NCI-H446 treated with DMSO at 0.1 percent for 48 hours (cell line): Measurements from ENCODE around the gene CACNB2.

ENCODE experiments used
- DNase-seq: peaks from one replicate; lab custom pipeline; 2025; lab: John Stamatoyannopoulos, UW

CACNB2 gene

GRCh38 chr10:18140149-18140956 is at the start of gene CACNB2:
TSS of gene CACNB2 (plus strand) at chr10:18140424.
- DNase-seq, result no peak

- no peak for DNase-seq
Measured at GRCh38 chr10:18094332-18094731, 45.9 kb upstream of the CACNB2 start.

GRCh38 chr10:18094793-18095192 is 45.4 kb upstream of the CACNB2 start:
- no peak for DNase-seq

GRCh38 chr10:18097524-18097923 is 42.7 kb upstream of the CACNB2 start:
- no peak for DNase-seq

GRCh38 chr10:18098201-18098600 is 42.0 kb upstream of the CACNB2 start:
- no peak for DNase-seq

- no peak for DNase-seq
Measured at GRCh38 chr10:18099415-18099814, 40.8 kb upstream of the CACNB2 start.

GRCh38 chr10:18100669-18101068 is 39.6 kb upstream of the CACNB2 start:
- DNase-seq, result no peak

- DNase-seq, result no peak
Measured at GRCh38 chr10:18102404-18102803, 37.8 kb upstream of the CACNB2 start.

- DNase-seq, result no peak
Measured at GRCh38 chr10:18104223-18104872, 35.9 kb upstream of the CACNB2 start.

GRCh38 chr10:18109341-18109870 is 30.8 kb upstream of the CACNB2 start:
- DNase-seq, result no peak

- DNase-seq, result no peak
Measured at GRCh38 chr10:18113881-18114280, 26.3 kb upstream of the CACNB2 start.

- DNase-seq, result no peak
Measured at GRCh38 chr10:18117276-18117675, 22.9 kb upstream of the CACNB2 start.

GRCh38 chr10:18122753-18123152 is 17.5 kb upstream of the CACNB2 start:
- DNase-seq, result no peak

GRCh38 chr10:18133046-18133445 is 7.2 kb upstream of the CACNB2 start:
- no peak for DNase-seq

GRCh38 chr10:18134509-18134908 is 5.7 kb upstream of the CACNB2 start:
- no peak for DNase-seq

- DNase-seq, result no peak
Measured at GRCh38 chr10:18134921-18135320, 5.3 kb upstream of the CACNB2 start.

- no peak for DNase-seq
Measured at GRCh38 chr10:18136073-18136791, 4.0 kb upstream of the CACNB2 start.

- no peak for DNase-seq
Measured at GRCh38 chr10:18137111-18137510, 3.1 kb upstream of the CACNB2 start.

- no peak for DNase-seq
Measured at GRCh38 chr10:18140957-18141845, 977 bp downstream of the CACNB2 start.

GRCh38 chr10:18142151-18142550 is 1.9 kb downstream of the CACNB2 start:
- DNase-seq, result no peak

- DNase-seq, result no peak
Measured at GRCh38 chr10:18144396-18144795, 4.2 kb downstream of the CACNB2 start.

- no peak for DNase-seq
Measured at GRCh38 chr10:18144928-18145327, 4.7 kb downstream of the CACNB2 start.
